Loucy (cell line): Measurements from ENCODE around the gene HOXB9.

Experiments used
- H2AFZ ChIP-seq: fragments of 200-600 bp; sonication (generic); 2 replicates; pipeline ENCODE4 v1.6.0; 2016; ENCODE audit warnings: antibody characterized with exemption, mild to moderate bottlenecking, low read length, moderate library complexity
- H3F3A ChIP-seq: fragments of 200-600 bp; 2 replicates; pipeline ENCODE4 v1.6.0; 2016; ENCODE audit warnings: antibody characterized with exemption, low read depth, mild to moderate bottlenecking
- H3K27me3 ChIP-seq: fragments of 200-600 bp; sonication (generic); 2 replicates; pipeline ENCODE4 v1.6.1; 2014; ENCODE audit warnings: low read length, mild to moderate bottlenecking; ENCODE audit not compliant: insufficient read depth, poor library complexity, severe bottlenecking
- H3K36me3 ChIP-seq: fragments of 200-600 bp; sonication (generic); 2 replicates; pipeline ENCODE4 v1.6.1; 2016; ENCODE audit warnings: low read length; ENCODE audit not compliant: insufficient read depth
- H3K4me1 ChIP-seq: fragments of 200-600 bp; sonication (generic); 2 replicates; pipeline ENCODE4 v1.5.1; 2014; ENCODE audit warnings: low read length, mild to moderate bottlenecking; ENCODE audit not compliant: insufficient read depth, poor library complexity, severe bottlenecking
- H3K4me2 ChIP-seq: fragments of 200-600 bp; sonication (generic); 2 replicates; pipeline ENCODE4 v1.6.0; 2014; ENCODE audit warnings: antibody characterized with exemption, low read length, low read depth, mild to moderate bottlenecking; ENCODE audit not compliant: poor library complexity, severe bottlenecking
- H3K4me3 ChIP-seq: fragments of 200-600 bp; sonication (generic); 2 replicates; pipeline ENCODE4 v1.5.1; 2014; ENCODE audit warnings: low read length, mild to moderate bottlenecking, mixed read lengths; ENCODE audit not compliant: poor library complexity, severe bottlenecking
- H3K79me2 ChIP-seq: fragments of 200-600 bp; sonication (generic); 2 replicates; pipeline ENCODE4 v1.6.1; 2014; ENCODE audit warnings: low read length; ENCODE audit not compliant: insufficient read depth
- H3K9ac ChIP-seq: fragments of 200-600 bp; sonication (generic); 2 replicates; pipeline ENCODE4 v1.6.0; 2014; ENCODE audit warnings: mild to moderate bottlenecking, low read depth, low read length, moderate library complexity; ENCODE audit not compliant: poor library complexity, severe bottlenecking
- H3K9me2 ChIP-seq: fragments of 200-600 bp; sonication (generic); replicated peaks from 2 replicates; pipeline ENCODE4 v1.6.1; 2016; ENCODE audit warnings: low read depth, low read length, mixed read lengths
- H3K9me3 ChIP-seq: fragments of 200-600 bp; sonication (generic); 2 replicates; pipeline ENCODE4 v1.6.1; 2014; ENCODE audit warnings: mild to moderate bottlenecking, antibody characterized with exemption, low read length, low read depth; ENCODE audit not compliant: insufficient read depth
- H4K20me1 ChIP-seq: fragments of 200-600 bp; sonication (generic); 2 replicates; pipeline ENCODE4 v1.6.0; 2014; ENCODE audit warnings: antibody characterized with exemption, low read length, mild to moderate bottlenecking; ENCODE audit not compliant: insufficient read depth, poor library complexity, severe bottlenecking
- CTCF ChIP-seq: fragments of 200-600 bp; sonication (generic); conservative IDR thresholded peaks from 2 replicates; pipeline ENCODE4 v1.5.1; 2014; ENCODE audit warnings: mild to moderate bottlenecking, antibody characterized with exemption, low read length
- EZH2phosphoT487 ChIP-seq: fragments of 200-600 bp; IDR thresholded peaks from 2 replicates; pipeline ENCODE4 v1.6.1; 2018; ENCODE audit warnings: antibody characterized with exemption, mild to moderate bottlenecking, moderate library complexity, borderline replicate concordance

HOXB9 gene

GRCh38 chr17:48603959-48604769, 22.0 kb downstream of the HOXB9 start:
- TF ChIP-seq EZH2phosphoT487: no peak
- no peak for TF ChIP-seq CTCF
- Histone ChIP-seq H3F3A (no peaks in the 10 kb centered on the region), H3K9me3 (no peaks in the 10 kb centered on the region), H3K9ac (peak overlapping the region; percentile 100), H3K9me2 (no peaks in the 10 kb centered on the region), H3K4me3 (peak overlapping the region; percentile 89), H2AFZ (no peak overlapping the region), H3K36me3 (peaks cover 36% of the 10 kb centered on the region), H3K27me3 (peaks cover 54% of the 10 kb centered on the region), H3K79me2 (peaks cover 100% of the 10 kb centered on the region), H3K4me1 (peaks cover 49% of the 10 kb centered on the region), H4K20me1 (peaks cover 54% of the 10 kb centered on the region), H3K4me2 (peak overlapping the region; percentile 98)

- Histone ChIP-seq H3F3A (no peaks in the 10 kb centered on the region), H3K4me2 (peak overlapping the region; percentile 98), H3K4me3 (peak overlapping the region; percentile 89), H3K79me2 (peaks cover 100% of the 10 kb centered on the region), H3K27me3 (peaks cover 69% of the 10 kb centered on the region), H3K9me3 (no peaks in the 10 kb centered on the region), H3K4me1 (peaks cover 32% of the 10 kb centered on the region), H3K9ac (peak overlapping the region; percentile 100), H4K20me1 (peaks cover 77% of the 10 kb centered on the region), H3K9me2 (no peaks in the 10 kb centered on the region), H2AFZ (no peak overlapping the region), H3K36me3 (peaks cover 60% of the 10 kb centered on the region)
- TF ChIP-seq CTCF: no peak
Measured at GRCh38 chr17:48601539-48602425, 24.4 kb downstream of the HOXB9 start.

DNA sequence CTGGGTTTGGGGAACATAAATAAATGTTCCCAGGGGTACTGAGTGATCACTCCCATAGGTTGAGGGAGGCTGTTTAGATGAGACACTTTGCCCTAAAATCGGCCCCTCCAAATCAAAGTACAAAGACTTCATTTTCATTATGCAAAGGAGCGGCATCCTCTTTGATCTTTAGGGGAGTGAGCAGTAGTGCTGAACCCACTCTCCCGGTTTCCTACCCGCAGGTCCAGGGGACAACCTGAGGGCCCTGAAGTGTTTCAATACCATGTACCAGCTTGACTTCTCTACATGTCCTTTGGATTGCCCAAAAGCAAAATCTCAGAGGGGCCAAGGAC, 25.0 kb downstream of the HOXB9 start:
- Histone ChIP-seq H3K4me2 (peak overlapping the region; percentile 98), H3F3A (no peaks in the 10 kb centered on the region), H3K9me2 (no peaks in the 10 kb centered on the region), H3K27me3 (peaks cover 75% of the 10 kb centered on the region), H3K79me2 (peaks cover 100% of the 10 kb centered on the region), H3K9ac (peak overlapping the region; percentile 100), H3K4me1 (peaks cover 28% of the 10 kb centered on the region), H3K4me3 (peak overlapping the region; percentile 89), H3K36me3 (peaks cover 66% of the 10 kb centered on the region), H3K9me3 (no peaks in the 10 kb centered on the region), H4K20me1 (peaks cover 83% of the 10 kb centered on the region), H2AFZ (no peak overlapping the region)
- TF ChIP-seq CTCF (no peak), EZH2phosphoT487 (no peak)
